ENCODE results near the gene GPM6B.
A peak's percentile ranks its signal among the peaks of the same experiment; 100 is the strongest.
"Not testable (repeated sequence)": the region's sequence is repeated elsewhere in the genome, so short reads cannot be mapped to it uniquely, and the experiment has no call there.

The GPM6B gene

DNA sequence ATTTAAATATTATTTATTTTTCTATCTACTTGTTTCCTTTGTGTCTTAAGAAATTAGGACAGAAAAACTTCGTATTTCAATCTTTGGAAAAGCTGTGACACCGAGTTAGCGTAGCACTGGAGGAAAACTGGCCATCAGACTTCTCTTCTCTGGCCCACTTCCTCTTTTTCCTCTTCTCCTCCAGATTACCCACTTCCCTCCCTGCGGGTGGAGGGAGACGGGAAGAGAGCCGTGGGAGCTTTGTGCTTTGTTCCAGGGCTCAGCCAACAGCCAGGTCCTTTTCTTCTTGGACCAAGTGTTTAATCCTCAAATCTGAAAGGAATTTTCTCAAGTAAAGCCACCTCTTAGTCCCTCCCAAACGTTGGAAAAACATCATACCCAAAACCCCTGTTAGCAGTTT is 52.6 kb downstream of the GPM6B start:
- DNase-seq, result peak in 3 of 14 donors; percentile 8 to 25 (median 25)

DNA sequence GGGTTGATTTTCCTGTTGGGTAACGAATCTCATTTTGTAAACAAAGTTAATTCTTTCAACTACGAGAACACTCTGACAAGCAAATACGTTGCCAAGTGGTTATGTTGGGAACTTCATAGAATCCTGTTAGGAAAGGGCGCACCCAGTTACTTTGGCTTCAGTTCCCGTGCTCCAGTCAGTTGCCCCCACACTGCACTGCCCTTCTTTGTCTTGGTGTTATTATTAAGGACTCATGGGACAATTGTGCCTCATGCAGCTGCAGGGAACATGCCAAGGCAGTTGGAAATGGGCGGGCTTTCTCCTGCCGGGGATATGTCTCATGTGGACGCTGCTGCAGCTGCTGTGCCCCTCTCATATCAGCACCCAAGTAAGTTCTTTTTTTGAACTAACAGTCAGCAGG is 53.4 kb downstream of the GPM6B start:
- peak in 6 of 14 donors; percentile 16 to 33 (median 26) for DNase-seq

- no peak for DNase-seq
Measured at GRCh38 chrX:13761606-13762414, 55.1 kb downstream of the GPM6B start.

DNA sequence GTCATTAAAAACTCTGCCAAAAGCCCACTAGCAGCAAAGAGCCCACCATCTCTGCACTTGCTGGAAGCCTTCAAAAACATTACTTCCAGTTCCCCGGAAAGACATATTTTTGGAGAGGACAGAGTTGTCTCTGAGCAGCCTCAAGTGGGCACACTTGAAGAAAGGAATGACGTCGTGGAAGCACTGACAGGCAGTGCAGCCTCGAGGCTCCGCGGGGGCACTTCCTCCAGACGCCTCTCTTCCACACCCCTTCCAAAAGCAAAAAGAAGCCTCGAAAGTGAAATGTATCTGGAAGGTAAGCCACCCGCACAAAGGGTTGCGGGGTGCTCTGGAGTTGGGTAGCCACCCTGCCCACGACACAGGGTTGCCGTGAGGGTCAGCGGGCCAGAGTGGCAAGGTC is 56.5 kb downstream of the GPM6B start:
- no peak for DNase-seq

DNA sequence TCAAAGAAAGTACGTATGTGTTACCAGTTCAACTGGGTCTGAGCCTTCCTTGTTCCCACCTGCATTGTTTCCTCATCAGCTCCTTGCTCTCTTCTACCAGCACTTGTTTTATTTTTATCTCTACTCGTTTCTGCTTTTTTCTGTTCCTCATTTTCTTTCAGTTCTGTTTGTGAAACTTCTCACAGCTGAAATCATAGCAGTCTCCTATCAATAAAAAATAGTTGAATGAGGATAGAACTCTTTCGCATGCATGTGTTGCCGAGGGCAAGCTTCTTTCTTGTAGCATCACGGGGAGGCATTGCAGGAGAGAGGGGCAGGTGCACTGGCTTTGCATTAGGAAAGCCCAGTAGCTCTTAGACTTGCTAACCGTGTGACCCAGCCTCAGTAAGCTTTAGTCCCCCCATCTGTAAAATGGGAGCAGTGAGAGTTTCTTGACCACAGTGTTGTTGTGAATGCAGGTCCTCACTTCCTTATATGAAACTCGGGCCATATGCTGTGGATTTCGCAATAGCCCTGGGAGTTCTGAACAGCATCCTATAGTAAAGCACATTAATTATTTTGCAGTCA is 57.7 kb downstream of the GPM6B start:
- DNase-seq, result no peak

GRCh38 chrX:13756381-13756780 is 60.5 kb downstream of the GPM6B start:
- no peak for DNase-seq

DNA sequence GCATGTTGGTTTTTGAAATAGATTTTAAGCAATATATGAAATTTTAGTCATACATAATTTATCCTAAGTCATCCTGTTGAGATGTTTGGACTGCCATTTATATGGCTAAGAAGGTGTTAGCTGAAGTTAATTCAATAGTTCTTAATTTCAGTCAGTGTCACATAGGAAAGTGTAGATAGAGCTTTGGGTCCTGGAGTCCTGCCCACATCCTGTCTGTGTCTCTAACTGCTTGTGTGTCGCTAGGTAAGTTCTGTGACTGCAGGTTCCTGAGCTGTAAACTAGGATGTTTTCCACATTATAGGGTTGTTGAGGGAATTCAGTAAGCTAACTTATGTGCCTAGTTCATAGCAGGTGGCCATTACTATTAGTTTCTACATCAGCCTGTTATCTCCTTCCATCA is 61.6 kb downstream of the GPM6B start:
- DNase-seq, result no peak

- no peak for DNase-seq
Measured at GRCh38 chrX:13754765-13755164, 62.1 kb downstream of the GPM6B start.

- DNase-seq, result no peak
Measured at GRCh38 chrX:13752646-13753045, 64.2 kb downstream of the GPM6B start.

GRCh38 chrX:13752141-13752540 is 64.8 kb downstream of the GPM6B start:
- no peak for DNase-seq

GRCh38 chrX:13750812-13751211 is 66.1 kb downstream of the GPM6B start:
- no peak for DNase-seq

DNA sequence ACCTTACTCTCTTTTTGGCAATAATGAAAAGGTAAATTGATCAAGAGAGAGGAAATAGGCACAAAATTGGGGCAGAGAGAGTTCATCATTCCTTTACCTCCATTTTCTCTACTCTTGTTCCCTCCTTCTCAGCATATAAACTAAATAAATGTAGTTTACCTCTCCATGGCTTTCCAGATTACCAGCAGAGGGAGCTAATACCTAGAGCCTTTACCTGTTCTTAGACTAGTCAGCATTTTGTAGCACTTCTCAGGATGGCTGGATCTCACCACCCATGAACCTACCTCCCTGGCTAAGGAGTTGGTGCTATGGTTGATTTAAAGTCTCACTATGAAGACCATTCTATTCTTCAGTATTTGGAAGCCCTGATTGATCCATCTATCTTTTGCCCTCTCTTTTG is 66.7 kb downstream of the GPM6B start:
- DNase-seq, result peak in 1 of 14 donors; percentile 16

DNA sequence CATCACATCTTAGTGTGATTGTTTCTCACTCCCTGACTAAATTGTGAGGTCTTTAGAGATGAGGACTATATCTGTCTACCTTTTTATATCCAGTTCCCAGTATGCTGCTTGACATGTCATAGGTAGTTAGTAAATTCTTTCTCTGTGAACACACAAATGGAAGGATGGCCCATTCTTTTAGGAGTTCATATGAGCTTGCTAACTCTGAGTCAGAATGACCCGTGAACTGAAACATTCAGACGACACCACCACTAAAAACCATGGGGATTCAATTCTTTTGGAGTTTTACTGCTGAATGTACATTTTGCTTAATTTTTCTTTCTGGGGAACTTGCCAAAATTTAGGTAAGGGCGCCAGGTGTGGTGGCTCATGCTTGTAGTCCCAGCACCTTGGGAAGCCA is 68.4 kb downstream of the GPM6B start:
- DNase-seq, result no peak

- DNase-seq, result no peak
Measured at GRCh38 chrX:13747836-13748235, 69.1 kb downstream of the GPM6B start.

GRCh38 chrX:13742397-13743176 is 74.3 kb downstream of the GPM6B start:
- no peak for DNase-seq

DNA sequence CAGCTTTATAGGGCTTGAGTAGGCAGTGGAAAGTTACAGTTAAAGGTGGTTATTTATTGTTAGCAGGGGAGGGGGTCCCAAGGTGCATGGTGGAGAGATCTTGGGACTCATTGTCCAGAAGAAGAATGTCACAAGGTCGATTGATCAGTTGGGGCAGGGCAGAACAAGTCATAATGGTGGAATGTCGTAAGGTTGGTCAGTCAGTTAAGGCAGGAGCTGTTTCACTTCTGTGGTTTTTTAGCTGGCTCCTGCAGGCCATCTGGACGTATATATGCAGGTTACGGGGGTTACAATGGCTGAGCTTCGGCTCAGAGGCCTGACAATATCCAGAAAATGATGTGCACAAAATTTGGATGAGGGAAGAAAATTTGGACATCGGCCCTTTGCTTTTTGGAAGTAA is 75.2 kb downstream of the GPM6B start:
- no peak for DNase-seq

GRCh38 chrX:13734278-13735172 is 82.4 kb downstream of the GPM6B start, which contains the start of the genes OFD1 and TRAPPC2:
OFD1 (plus strand) TSS chrX:13734748; CDS start chrX:13735072, 324 bp downstream.
TRAPPC2 (minus strand) TSS chrX:13734620; CDS start chrX:13719963, 14,657 bp downstream.
- DNase-seq, result peak; percentile 25 to 90 (median 76)

- DNase-seq, result no peak
Measured at GRCh38 chrX:13733506-13733905, 83.4 kb downstream of the GPM6B start.

- DNase-seq, result no peak
Measured at GRCh38 chrX:13732246-13733067, 84.4 kb downstream of the GPM6B start.

DNA sequence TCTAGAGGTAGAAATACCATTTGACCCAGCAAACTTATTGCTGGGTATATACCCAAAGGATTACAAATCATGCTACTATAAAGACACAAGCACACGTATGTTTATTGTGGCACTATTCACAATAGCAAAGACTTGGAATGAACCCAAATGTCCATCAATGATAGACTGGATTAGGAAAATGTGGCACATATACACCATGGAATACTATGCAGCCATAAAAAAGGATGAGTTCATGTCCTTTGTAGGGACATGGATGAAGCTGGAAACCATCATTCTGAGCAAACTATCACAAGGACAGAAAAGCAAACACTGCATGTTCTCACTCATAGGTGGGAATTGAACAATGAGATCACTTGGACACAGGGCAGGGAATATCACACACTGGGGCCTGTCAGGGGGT is 86.4 kb downstream of the GPM6B start:
- DNase-seq, result not testable (repeated sequence)

DNA sequence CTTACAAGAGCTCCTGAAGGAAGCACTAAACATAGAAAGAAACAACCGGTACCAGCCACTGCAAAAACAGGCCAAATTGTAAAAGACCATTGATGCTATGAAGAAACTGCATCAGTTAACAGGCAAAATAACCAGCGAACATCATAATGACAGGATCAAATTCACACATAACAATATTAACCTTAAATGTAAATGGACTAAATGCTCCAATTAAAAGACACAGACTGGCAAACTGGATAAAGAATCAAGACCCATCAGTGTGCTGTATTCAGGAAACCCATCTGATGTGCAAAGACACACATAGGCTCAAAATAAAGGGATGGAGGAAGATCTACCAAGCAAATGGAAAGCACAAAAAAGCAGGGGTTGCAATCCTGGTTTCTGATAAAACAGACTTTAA is 90.3 kb downstream of the GPM6B start:
- DNase-seq, result not testable (repeated sequence)

Data from C1 segment of cervical spinal cord (tissue), 14 donors.